BJ (cell line): ENCODE measurements around the gene NOL4. TPM values are rescaled to one million over a fixed set of nuclear protein-coding genes. Genes with fewer than 3 reads are reported as not detected.

ENCODE experiments used
- CTCF ChIA-PET: fragments of 350-600 bp; formaldehyde crosslinking; extraction: SDS; loops from one replicate; lab custom pipeline; 2021; ENCODE audit warnings: antibody characterized with exemption, inconsistent platforms; lab: Yijun Ruan, JAX
- POLR2A ChIA-PET: fragments of 300-600 bp; sonication (Branson Sonifier 250); formaldehyde crosslinking; extraction: SDS; loops from one replicate; lab custom pipeline; 2021; ENCODE audit warnings: antibody characterized with exemption; lab: Charles Lee
- DNase-seq: peaks from one replicate; pipeline ENCODE4 v3.0.0-alpha.2; 2011; ENCODE audit warnings: low read depth
- H3K27me3 ChIP-seq: 2 replicates; pipeline ENCODE4 v1.6.0; 2011; ENCODE audit warnings: low read length; ENCODE audit not compliant: control insufficient read depth, insufficient read depth
- H3K36me3 ChIP-seq: 2 replicates; pipeline ENCODE4 v1.5.1; 2011; ENCODE audit warnings: low read length; ENCODE audit not compliant: control insufficient read depth, insufficient read depth
- H3K4me3 ChIP-seq: 2 replicates; pipeline ENCODE4 v1.5.1; 2011; ENCODE audit warnings: low read depth, mild to moderate bottlenecking, control low read depth, low read length
- polyA plus RNA-seq: library from polyadenylated mRNA; depleted of rRNA; stranded (reverse); fragments of >200 nt; gene quantifications from 2 replicates; pipeline ENCODE4 v1.2.3, GENCODE V29; 2011
- TF ChIP-seq, protein P1 (sequence below): IDR thresholded peaks from 2 replicates; pipeline ENCODE4 v1.5.1; 2011; ENCODE audit warnings: low read depth, mild to moderate bottlenecking, control low read depth, inconsistent platforms, low read length, moderate library complexity; ENCODE audit not compliant: insufficient read depth

NOL4 gene
- polyA plus RNA-seq, 1 experiment = not detected

DNA sequence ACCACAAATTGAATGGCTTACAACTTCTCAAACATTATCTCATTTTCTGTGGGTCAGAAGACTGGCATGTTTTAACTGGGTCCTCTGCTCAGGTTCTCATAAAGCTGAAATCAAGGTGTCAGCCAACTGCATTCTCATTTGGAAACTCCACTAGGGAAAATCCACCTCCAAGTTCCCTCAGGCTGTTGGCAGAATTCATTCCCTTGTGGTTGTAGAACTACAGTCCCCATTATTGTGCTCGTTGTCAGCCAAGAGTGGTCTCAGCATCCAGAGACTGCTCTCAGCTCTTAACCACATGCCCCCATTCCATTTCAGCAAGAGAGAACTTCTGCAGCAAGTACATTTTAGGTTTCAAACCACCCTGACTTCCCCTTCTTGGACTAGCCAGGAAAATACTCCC is 12.2 kb downstream of the NOL4 start:
- no peak for DNase-seq
- CTCF ChIA-PET = no interaction called here
- POLR2A ChIA-PET = no interaction called here
- Histone ChIP-seq H3K36me3 (no peaks in the 10 kb centered on the region), H3K4me3 (no peak overlapping the region), H3K27me3 (no peaks in the 10 kb centered on the region)
- TF ChIP-seq, protein P1, sequence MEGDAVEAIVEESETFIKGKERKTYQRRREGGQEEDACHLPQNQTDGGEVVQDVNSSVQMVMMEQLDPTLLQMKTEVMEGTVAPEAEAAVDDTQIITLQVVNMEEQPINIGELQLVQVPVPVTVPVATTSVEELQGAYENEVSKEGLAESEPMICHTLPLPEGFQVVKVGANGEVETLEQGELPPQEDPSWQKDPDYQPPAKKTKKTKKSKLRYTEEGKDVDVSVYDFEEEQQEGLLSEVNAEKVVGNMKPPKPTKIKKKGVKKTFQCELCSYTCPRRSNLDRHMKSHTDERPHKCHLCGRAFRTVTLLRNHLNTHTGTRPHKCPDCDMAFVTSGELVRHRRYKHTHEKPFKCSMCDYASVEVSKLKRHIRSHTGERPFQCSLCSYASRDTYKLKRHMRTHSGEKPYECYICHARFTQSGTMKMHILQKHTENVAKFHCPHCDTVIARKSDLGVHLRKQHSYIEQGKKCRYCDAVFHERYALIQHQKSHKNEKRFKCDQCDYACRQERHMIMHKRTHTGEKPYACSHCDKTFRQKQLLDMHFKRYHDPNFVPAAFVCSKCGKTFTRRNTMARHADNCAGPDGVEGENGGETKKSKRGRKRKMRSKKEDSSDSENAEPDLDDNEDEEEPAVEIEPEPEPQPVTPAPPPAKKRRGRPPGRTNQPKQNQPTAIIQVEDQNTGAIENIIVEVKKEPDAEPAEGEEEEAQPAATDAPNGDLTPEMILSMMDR = no peak

DNA sequence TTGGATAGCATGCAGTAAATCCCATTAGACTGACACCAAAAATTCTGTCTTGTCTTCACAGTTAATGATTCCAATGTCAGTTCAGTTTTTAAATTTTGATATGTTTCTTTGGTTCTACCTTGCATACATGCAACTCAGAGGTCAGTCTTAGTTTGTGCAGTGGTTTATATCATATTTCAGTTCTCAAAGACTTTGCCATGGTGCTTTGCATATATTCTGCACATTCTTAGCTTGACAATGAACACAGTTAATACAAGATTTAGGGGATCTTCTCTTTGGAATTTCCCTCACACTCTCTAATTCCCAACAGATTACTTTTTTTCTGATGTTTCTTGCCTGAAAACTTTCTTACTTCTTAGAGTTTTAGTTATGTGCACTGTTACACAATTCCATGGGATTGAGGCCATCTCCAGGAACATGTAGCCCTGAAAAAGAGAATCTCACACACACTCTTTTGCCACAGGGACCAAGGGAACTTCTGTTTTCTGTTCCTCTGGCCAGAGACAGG is 17.3 kb downstream of the NOL4 start:
- no peak for DNase-seq
- TF ChIP-seq, protein P1 = no peak
- POLR2A ChIA-PET = no interaction called here

DNA sequence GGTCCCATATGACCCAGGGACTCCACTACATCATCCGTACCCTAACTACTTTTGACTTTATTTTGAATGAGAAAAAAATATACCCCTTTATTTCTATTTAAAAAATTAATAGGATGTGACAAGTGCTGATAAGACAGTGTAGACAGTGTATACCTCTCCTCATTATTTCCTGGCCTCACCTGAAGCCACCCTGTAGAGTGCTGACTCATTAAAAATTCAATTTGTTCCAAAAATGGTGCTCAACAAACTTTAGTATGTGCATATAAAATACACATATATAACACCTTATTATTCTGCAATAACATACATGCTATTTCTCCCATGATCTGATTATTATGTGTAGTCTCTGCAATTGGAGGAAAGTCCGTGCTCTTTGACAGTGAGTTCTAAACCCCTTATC is 20.8 kb downstream of the NOL4 start:
- CTCF ChIA-PET = no interaction called here

More for the DNA sequence above, 17.3 kb downstream of the NOL4 start:
- CTCF ChIA-PET = no interaction called here
- H3K36me3 ChIP-seq = no peaks in the 10 kb centered on the region
- H3K4me3 ChIP-seq = no peak overlapping the region
- H3K27me3 ChIP-seq = no peaks in the 10 kb centered on the region

DNA sequence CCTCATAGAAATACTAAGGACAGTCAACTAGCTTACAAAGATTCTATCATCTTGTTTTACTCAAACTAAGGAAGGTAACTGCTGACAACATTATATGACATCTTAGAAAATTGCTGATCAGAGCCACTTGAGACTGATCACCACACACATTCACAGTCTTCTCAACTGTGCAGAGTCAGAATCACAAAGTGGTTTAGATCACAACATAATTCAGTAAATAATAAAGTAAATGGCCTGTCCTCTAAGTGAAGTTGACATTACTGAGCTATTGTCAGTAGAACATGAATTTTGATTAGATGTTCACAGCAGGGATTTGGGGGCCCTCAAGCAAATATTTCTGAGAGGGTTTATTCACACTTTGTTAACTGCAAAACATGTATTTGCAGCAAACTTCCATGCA is 28.5 kb downstream of the NOL4 start:
- no peak for DNase-seq
- CTCF ChIA-PET = no interaction called here
- no peaks in the 10 kb centered on the region for H3K27me3 ChIP-seq
- no peak overlapping the region for H3K4me3 ChIP-seq
- POLR2A ChIA-PET = no interaction called here
- H3K36me3 ChIP-seq = no peaks in the 10 kb centered on the region
- TF ChIP-seq, protein P1 = no peak

More for the DNA sequence above, 20.8 kb downstream of the NOL4 start:
- H3K27me3 ChIP-seq = no peaks in the 10 kb centered on the region
- H3K4me3 ChIP-seq = no peak overlapping the region
- TF ChIP-seq, protein P1 = no peak
- no peak for DNase-seq
- POLR2A ChIA-PET = no interaction called here
- H3K36me3 ChIP-seq = no peaks in the 10 kb centered on the region

DNA sequence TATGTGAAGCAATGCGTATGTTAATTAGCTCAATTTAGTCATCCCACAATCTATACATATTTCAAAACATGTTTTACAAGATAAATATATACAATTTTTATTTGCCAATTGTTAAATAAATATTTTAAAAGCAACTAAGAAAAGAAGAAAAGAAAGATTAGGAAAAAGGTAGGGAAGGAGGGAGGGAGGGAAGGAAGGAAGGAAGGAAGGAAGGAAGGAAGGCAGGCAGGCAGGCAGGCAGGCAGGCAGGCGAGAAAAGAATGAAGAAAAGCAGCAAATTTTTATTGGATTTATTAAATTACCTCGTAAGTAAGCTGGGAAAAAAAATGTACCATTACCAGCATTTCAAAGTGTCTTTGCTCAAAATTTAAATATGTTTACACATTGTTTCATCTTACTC is 30.5 kb downstream of the NOL4 start:
- ChIA-PET CTCF (no interaction called here), POLR2A (no interaction called here)
- Histone ChIP-seq H3K4me3 (no peak overlapping the region), H3K27me3 (no peaks in the 10 kb centered on the region), H3K36me3 (no peaks in the 10 kb centered on the region)
- no peak for DNase-seq
- TF ChIP-seq, protein P1 = no peak
